SK-N-SH treated with all-trans-retinoic acid at 6 μM for 48 hours (cell line): ENCODE data around the gene SLC6A8.

Experiments used
- ATAC-seq: fragments of 200-7000 bp; cut with Tn5 transposase; 3 replicates; pipeline ENCODE4 v1.9.1; 2020; ENCODE audit warnings: mild to moderate bottlenecking, moderate library complexity
- ARNTL ChIP-seq: fragments of 450-650 bp; formaldehyde crosslinking; IDR thresholded peaks from 2 replicates; pipeline ENCODE4 v1.5.0; 2020; ENCODE audit warnings: low read depth, mild to moderate bottlenecking, moderate library complexity, borderline replicate concordance
- BACH2 ChIP-seq: fragments of 250-450 bp; sonication (Bioruptor Pico); IDR thresholded peaks from 2 replicates; pipeline ENCODE4 v1.9.0; 2021; ENCODE audit warnings: mild to moderate bottlenecking, borderline replicate concordance
- CSDC2 ChIP-seq: fragments of 250-450 bp; sonication (Bioruptor Pico); IDR thresholded peaks from 2 replicates; pipeline ENCODE4 v1.5.0; 2020; ENCODE audit warnings: mild to moderate bottlenecking, moderate library complexity
- ESRRG ChIP-seq: fragments of 250-450 bp; sonication (Bioruptor Pico); IDR thresholded peaks from 2 replicates; pipeline ENCODE4 v1.6.1; 2021; ENCODE audit warnings: mild to moderate bottlenecking
- GLIS3 ChIP-seq: fragments of 250-450 bp; sonication (Bioruptor Pico); IDR thresholded peaks from 2 replicates; pipeline ENCODE4 v1.5.0; 2020; ENCODE audit warnings: mild to moderate bottlenecking, moderate library complexity
- ISL1 ChIP-seq: fragments of 250-450 bp; sonication (Bioruptor Pico); IDR thresholded peaks from 2 replicates; pipeline ENCODE4 v2.1.2; 2022; ENCODE audit warnings: mild to moderate bottlenecking, moderate library complexity
- OSR1 ChIP-seq: fragments of 250-450 bp; sonication (Bioruptor Pico); IDR thresholded peaks from 2 replicates; pipeline ENCODE4 v1.8.0; 2022; ENCODE audit warnings: moderate library complexity, mild to moderate bottlenecking, inconsistent platforms
- POU6F1 ChIP-seq: fragments of 250-450 bp; sonication (Bioruptor Pico); IDR thresholded peaks from 2 replicates; pipeline ENCODE4 v1.8.0; 2021; ENCODE audit warnings: low read depth, mild to moderate bottlenecking, moderate library complexity, borderline replicate concordance
- PPARA ChIP-seq: fragments of 250-450 bp; sonication (Bioruptor Pico); IDR thresholded peaks from 2 replicates; pipeline ENCODE4 v1.5.0; 2020; ENCODE audit warnings: mild to moderate bottlenecking, borderline replicate concordance
- RARB ChIP-seq: fragments of 250-450 bp; sonication (Bioruptor Pico); IDR thresholded peaks from 2 replicates; pipeline ENCODE4 v1.8.0; 2021; ENCODE audit warnings: mild to moderate bottlenecking, moderate library complexity
- SNAI2 ChIP-seq: fragments of 250-450 bp; sonication (Bioruptor Pico); IDR thresholded peaks from 2 replicates; pipeline ENCODE4 v1.5.0; 2020; ENCODE audit warnings: mild to moderate bottlenecking, moderate library complexity
- TCF4 ChIP-seq: fragments of 250-450 bp; sonication (Bioruptor Pico); IDR thresholded peaks from 2 replicates; pipeline ENCODE4 v1.8.0; 2021; ENCODE audit warnings: mild to moderate bottlenecking, moderate library complexity, borderline replicate concordance
- TOX ChIP-seq: fragments of 250-450 bp; sonication (Bioruptor Pico); IDR thresholded peaks from 2 replicates; pipeline ENCODE4 v1.8.0; 2021; ENCODE audit warnings: mild to moderate bottlenecking, moderate library complexity, borderline replicate concordance
- TSHZ2 ChIP-seq: fragments of 250-450 bp; sonication (Bioruptor Pico); IDR thresholded peaks from 2 replicates; pipeline ENCODE4 v1.5.0; 2020; ENCODE audit warnings: mild to moderate bottlenecking, moderate library complexity
- ZC3H10 ChIP-seq: fragments of 250-450 bp; sonication (Bioruptor Pico); IDR thresholded peaks from 2 replicates; pipeline ENCODE4 v1.5.1; 2021; ENCODE audit warnings: mild to moderate bottlenecking, moderate library complexity
- ZFP3 ChIP-seq: fragments of 250-450 bp; sonication (Bioruptor Pico); IDR thresholded peaks from 2 replicates; pipeline ENCODE4 v1.5.0; 2020; ENCODE audit warnings: mild to moderate bottlenecking, moderate library complexity
- ZFP30 ChIP-seq: fragments of 450-650 bp; formaldehyde crosslinking; IDR thresholded peaks from 2 replicates; pipeline ENCODE4 v1.5.0; 2022; ENCODE audit warnings: mild to moderate bottlenecking, moderate library complexity
- ZNF565 ChIP-seq: fragments of 450-650 bp; formaldehyde crosslinking; conservative IDR thresholded peaks from 2 replicates; pipeline ENCODE4 v1.5.0; 2020; ENCODE audit warnings: low read depth, mild to moderate bottlenecking, moderate library complexity
- ZNF8 ChIP-seq: fragments of 450-650 bp; formaldehyde crosslinking; IDR thresholded peaks from 2 replicates; pipeline ENCODE4 v1.5.0; 2020; ENCODE audit warnings: mild to moderate bottlenecking, moderate library complexity
- TF ChIP-seq, protein P1 (sequence below): fragments of 250-450 bp; sonication (Bioruptor Pico); IDR thresholded peaks from 2 replicates; pipeline ENCODE4 v1.8.0; 2020; ENCODE audit warnings: mild to moderate bottlenecking, moderate library complexity, borderline replicate concordance
- TF ChIP-seq, protein P2 (sequence below): fragments of 250-450 bp; sonication (Bioruptor Pico); IDR thresholded peaks from 2 replicates; pipeline ENCODE4 v1.5.1; 2020; ENCODE audit warnings: low read depth, mild to moderate bottlenecking, moderate library complexity
- TF ChIP-seq, protein P3 (sequence below): fragments of 250-450 bp; sonication (Bioruptor Pico); IDR thresholded peaks from 2 replicates; pipeline ENCODE4 v1.5.1; 2021; ENCODE audit warnings: mild to moderate bottlenecking, moderate library complexity

Gene SLC6A8

DNA sequence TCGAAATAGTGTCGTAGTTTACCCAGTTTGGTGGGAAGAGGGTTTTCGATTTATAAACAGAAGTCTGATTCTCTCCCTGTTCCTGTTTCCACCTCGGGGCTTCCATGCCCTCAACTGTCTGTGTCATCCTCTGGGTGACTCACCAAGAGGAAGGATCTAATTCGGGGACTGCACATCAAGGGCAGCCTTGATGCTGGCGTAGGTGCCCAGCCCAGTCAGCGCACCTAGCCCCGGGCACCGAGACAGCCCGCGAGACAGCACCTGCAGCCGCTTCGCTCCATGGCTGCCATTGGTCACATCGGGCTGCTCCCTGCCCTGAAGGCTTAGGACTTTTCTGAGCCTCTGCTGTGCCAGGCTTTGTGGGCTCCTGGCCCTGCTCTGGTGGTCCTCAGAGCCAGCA, 44.7 kb downstream of the SLC6A8 start:
- no peak for ATAC-seq
- TF ChIP-seq SNAI2 (CRISPR knock-in tag) (no peak), ARNTL (CRISPR knock-in tag) (no peak), OSR1 (CRISPR knock-in tag) (no peak), ISL1 (CRISPR knock-in tag) (no peak), CSDC2 (CRISPR knock-in tag) (no peak), PPARA (CRISPR knock-in tag) (no peak), BACH2 (CRISPR knock-in tag) (no peak), TCF4 (CRISPR knock-in tag) (no peak), ZFP3 (no peak), ZC3H10 (CRISPR knock-in tag) (no peak), ESRRG (CRISPR knock-in tag) (no peak), ZNF8 (no peak), POU6F1 (CRISPR knock-in tag) (no peak), TOX (CRISPR knock-in tag) (no peak)
- TF ChIP-seq, protein P1, sequence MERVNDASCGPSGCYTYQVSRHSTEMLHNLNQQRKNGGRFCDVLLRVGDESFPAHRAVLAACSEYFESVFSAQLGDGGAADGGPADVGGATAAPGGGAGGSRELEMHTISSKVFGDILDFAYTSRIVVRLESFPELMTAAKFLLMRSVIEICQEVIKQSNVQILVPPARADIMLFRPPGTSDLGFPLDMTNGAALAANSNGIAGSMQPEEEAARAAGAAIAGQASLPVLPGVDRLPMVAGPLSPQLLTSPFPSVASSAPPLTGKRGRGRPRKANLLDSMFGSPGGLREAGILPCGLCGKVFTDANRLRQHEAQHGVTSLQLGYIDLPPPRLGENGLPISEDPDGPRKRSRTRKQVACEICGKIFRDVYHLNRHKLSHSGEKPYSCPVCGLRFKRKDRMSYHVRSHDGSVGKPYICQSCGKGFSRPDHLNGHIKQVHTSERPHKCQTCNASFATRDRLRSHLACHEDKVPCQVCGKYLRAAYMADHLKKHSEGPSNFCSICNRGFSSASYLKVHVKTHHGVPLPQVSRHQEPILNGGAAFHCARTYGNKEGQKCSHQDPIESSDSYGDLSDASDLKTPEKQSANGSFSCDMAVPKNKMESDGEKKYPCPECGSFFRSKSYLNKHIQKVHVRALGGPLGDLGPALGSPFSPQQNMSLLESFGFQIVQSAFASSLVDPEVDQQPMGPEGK (CRISPR knock-in tag) = no peak
- TF ChIP-seq, protein P2, sequence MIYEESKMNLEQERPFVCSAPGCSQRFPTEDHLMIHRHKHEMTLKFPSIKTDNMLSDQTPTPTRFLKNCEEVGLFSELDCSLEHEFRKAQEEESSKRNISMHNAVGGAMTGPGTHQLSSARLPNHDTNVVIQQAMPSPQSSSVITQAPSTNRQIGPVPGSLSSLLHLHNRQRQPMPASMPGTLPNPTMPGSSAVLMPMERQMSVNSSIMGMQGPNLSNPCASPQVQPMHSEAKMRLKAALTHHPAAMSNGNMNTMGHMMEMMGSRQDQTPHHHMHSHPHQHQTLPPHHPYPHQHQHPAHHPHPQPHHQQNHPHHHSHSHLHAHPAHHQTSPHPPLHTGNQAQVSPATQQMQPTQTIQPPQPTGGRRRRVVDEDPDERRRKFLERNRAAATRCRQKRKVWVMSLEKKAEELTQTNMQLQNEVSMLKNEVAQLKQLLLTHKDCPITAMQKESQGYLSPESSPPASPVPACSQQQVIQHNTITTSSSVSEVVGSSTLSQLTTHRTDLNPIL = no peak

DNA sequence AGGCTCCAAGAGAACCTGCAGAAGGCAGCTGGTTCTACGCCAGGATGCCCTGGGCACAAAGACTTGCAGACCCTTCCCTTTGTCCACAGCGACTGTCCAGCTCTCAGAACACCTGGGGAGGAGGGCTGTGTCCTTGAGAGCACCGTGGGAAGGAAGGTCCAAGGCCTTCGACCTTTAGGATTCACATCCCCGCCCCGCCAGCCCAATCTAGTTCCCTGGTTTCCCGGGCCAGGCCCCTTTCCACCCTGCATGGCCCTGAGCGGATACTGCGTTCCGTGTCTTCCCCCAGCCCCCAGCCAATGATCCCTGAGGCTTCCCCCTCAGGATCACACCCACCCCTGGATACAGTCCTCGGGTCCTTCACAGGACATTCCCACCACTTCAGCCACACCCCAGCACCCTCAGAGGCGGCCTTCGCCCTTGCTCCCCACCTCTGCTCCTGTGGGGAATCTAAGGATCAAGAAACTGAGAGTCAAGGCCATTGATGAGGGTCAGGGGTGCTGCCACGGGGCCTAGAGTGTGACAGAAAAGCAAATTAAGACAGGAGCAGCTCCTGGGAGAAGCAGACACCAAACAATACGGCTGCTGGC, 46.0 kb downstream of the SLC6A8 start:
- TF ChIP-seq TOX (CRISPR knock-in tag) (no peak), POU6F1 (CRISPR knock-in tag) (no peak), OSR1 (CRISPR knock-in tag) (no peak), TCF4 (CRISPR knock-in tag) (no peak), TSHZ2 (no peak), ESRRG (CRISPR knock-in tag) (no peak), ZNF8 (no peak), CSDC2 (CRISPR knock-in tag) (no peak), BACH2 (CRISPR knock-in tag) (no peak), GLIS3 (CRISPR knock-in tag) (no peak), ZFP30 (no peak), ZNF565 (CRISPR knock-in tag) (no peak), RARB (CRISPR knock-in tag) (no peak), ZC3H10 (CRISPR knock-in tag) (no peak), ZFP3 (no peak), ISL1 (CRISPR knock-in tag) (no peak), SNAI2 (CRISPR knock-in tag) (no peak), ARNTL (CRISPR knock-in tag) (no peak)
- TF ChIP-seq, protein P3, sequence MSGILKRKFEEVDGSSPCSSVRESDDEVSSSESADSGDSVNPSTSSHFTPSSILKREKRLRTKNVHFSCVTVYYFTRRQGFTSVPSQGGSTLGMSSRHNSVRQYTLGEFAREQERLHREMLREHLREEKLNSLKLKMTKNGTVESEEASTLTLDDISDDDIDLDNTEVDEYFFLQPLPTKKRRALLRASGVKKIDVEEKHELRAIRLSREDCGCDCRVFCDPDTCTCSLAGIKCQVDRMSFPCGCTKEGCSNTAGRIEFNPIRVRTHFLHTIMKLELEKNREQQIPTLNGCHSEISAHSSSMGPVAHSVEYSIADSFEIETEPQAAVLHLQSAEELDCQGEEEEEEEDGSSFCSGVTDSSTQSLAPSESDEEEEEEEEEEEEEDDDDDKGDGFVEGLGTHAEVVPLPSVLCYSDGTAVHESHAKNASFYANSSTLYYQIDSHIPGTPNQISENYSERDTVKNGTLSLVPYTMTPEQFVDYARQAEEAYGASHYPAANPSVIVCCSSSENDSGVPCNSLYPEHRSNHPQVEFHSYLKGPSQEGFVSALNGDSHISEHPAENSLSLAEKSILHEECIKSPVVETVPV (CRISPR knock-in tag) = no peak

More for the DNA sequence above, 46.0 kb downstream of the SLC6A8 start:
- no peak for ATAC-seq
